Testis (tissue), 2 donors: Measurements from ENCODE around the gene CDKN2B.

Experiments
- POLR2A ChIP-seq: fragments of 450-650 bp; IDR thresholded peaks from one replicate; pipeline ENCODE4 v1.6.1; 2017; ENCODE audit warnings: antibody characterized with exemption, mild to moderate bottlenecking, moderate library complexity
- TF ChIP-seq, protein P1 (sequence below), 3 experiments: fragments of 450-650 bp in 2 of 3; fragments of 200-600 bp in 1 of 3; sonication (generic) in 1 of 3; IDR thresholded peaks; one replicate each; pipeline ENCODE4 v1.5.1; 2016 to 2019; ENCODE audit warnings: antibody characterized with exemption in 3 of 3, mild to moderate bottlenecking in 2 of 3, moderate library complexity in 1 of 3

DNA sequence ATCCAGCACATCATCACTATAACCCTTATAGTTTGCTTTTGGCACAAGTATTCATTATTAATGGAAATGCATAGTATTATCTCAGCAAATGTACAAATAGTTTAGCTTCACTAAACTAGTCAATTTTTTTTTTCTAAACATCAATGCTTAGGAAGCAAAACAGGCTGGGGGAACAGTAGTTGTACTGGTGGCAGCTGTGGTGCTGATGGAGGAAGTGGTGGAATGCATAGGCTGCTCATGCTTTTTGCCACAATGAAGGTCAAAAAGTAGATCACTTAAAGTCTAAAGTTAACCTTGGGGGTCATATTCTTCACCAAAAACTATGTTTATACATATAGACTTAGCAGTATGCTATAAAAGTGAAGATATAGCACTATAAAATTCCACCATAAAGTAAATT lies 36.3 kb upstream of the CDKN2B start:
- TF ChIP-seq, protein P1, sequence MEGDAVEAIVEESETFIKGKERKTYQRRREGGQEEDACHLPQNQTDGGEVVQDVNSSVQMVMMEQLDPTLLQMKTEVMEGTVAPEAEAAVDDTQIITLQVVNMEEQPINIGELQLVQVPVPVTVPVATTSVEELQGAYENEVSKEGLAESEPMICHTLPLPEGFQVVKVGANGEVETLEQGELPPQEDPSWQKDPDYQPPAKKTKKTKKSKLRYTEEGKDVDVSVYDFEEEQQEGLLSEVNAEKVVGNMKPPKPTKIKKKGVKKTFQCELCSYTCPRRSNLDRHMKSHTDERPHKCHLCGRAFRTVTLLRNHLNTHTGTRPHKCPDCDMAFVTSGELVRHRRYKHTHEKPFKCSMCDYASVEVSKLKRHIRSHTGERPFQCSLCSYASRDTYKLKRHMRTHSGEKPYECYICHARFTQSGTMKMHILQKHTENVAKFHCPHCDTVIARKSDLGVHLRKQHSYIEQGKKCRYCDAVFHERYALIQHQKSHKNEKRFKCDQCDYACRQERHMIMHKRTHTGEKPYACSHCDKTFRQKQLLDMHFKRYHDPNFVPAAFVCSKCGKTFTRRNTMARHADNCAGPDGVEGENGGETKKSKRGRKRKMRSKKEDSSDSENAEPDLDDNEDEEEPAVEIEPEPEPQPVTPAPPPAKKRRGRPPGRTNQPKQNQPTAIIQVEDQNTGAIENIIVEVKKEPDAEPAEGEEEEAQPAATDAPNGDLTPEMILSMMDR (IDR thresholded peaks at IDR 0.05), result no peak
- no peak for TF ChIP-seq POLR2A
